HepG2 (cell line): ENCODE results near the gene CACNA1I. TPM values are rescaled to one million over a fixed set of nuclear protein-coding genes. Genes with fewer than 3 reads are reported as not detected.
"Not testable (repeated sequence)": the region's sequence is repeated elsewhere in the genome, so short reads cannot be mapped to it uniquely, and the experiment has no call there.

ENCODE experiments used
- ATAC-seq: fragments of 200-7000 bp; cut with Tn5 transposase; 3 replicates; pipeline ENCODE4 v1.9.1; 2020; ENCODE audit warnings: mild to moderate bottlenecking, moderate library complexity
- BruUV-seq: library from RNA; stranded (reverse); fragments of 400-500 nt; replicated peaks from 2 replicates; lab custom pipeline; 2021; lab: Mats Ljungman, UMichigan
- CTCF ChIA-PET: fragments of 300-600 bp; formaldehyde crosslinking; extraction: SDS; loops from one replicate; lab custom pipeline; 2021; ENCODE audit warnings: low total read pairs, inconsistent platforms, low intra/inter-chr PET ratio; lab: Yijun Ruan, JAX
- POLR2A ChIA-PET: fragments of 350-600 bp; sonication (Branson Sonifier 250); formaldehyde crosslinking; loops from one replicate; lab custom pipeline; 2020; ENCODE audit warnings: antibody characterized with exemption, inconsistent platforms; lab: Yijun Ruan, JAX
- DNase-seq: peaks from one replicate; pipeline ENCODE4 v3.0.0-alpha.2; 2015; ENCODE audit warnings: low spot score
- FAIRE-seq: peaks from 3 replicates; lab custom pipeline; 2011; peaks lifted over from hg19 to GRCh38; lab: Jason Lieb, UNC
- H2AFZ ChIP-seq: one replicate; pipeline ENCODE4 v1.6.1; 2011; ENCODE audit warnings: low read length, inconsistent platforms
- H3K27ac ChIP-seq: fragments of 300-600 bp; 3 replicates; pipeline ENCODE4 v1.8.0; 2011; ENCODE audit warnings: mixed run types, mild to moderate bottlenecking, mixed read lengths, low read length, inconsistent platforms; ENCODE audit not compliant: insufficient read depth; ENCODE audit errors: extremely low read length
- H3K27me3 ChIP-seq, 2 experiments: fragments of 200-600 bp in 1 of 2; 2 replicates in 1 of 2; 3 replicates in 1 of 2; pipeline versions ENCODE4 v1.6.0 to v1.8.0; 2011; ENCODE audit warnings: low read length in 2 of 2, mild to moderate bottlenecking in 2 of 2, moderate library complexity in 2 of 2, inconsistent platforms in 1 of 2; ENCODE audit not compliant: insufficient read depth in 2 of 2, control insufficient read depth in 1 of 2
- H3K36me3 ChIP-seq, 2 experiments: fragments of 200-600 bp in 1 of 2; replicated peaks in 1 of 2; 2 replicates in 1 of 2; 3 replicates in 1 of 2; pipeline versions ENCODE4 v1.5.1 to v1.8.0; 2011; ENCODE audit warnings: low read length in 2 of 2, inconsistent platforms in 1 of 2; ENCODE audit not compliant: insufficient read depth in 2 of 2, control insufficient read depth in 1 of 2
- H3K4me1 ChIP-seq: 2 replicates; pipeline ENCODE4 v1.5.1; 2012; ENCODE audit warnings: low read length, inconsistent platforms; ENCODE audit not compliant: insufficient read depth
- H3K4me2 ChIP-seq: 2 replicates; pipeline ENCODE4 v1.6.0; 2011; ENCODE audit warnings: low read depth, low read length, inconsistent platforms
- H3K4me3 ChIP-seq, 3 experiments: fragments of 200-600 bp in 1 of 3; sonication (generic), shearing (Covaris generic) in 1 of 3; replicated peaks in 1 of 3; 2 replicates each; pipeline ENCODE4 v1.5.1; 2011 to 2016; ENCODE audit warnings: low read length in 3 of 3, inconsistent platforms in 2 of 3, low read depth in 2 of 3, mild to moderate bottlenecking in 2 of 3, control low read depth in 1 of 3, mixed read lengths in 1 of 3; ENCODE audit not compliant: insufficient read depth in 1 of 3
- H3K79me2 ChIP-seq: one replicate; pipeline ENCODE4 v1.6.1; 2011; ENCODE audit warnings: low read length, inconsistent platforms; ENCODE audit not compliant: insufficient read depth
- H3K9ac ChIP-seq: 2 replicates; pipeline ENCODE4 v1.6.0; 2011; ENCODE audit warnings: mild to moderate bottlenecking, low read depth, low read length, inconsistent platforms; ENCODE audit not compliant: insufficient read depth
- H3K9me3 ChIP-seq: 2 replicates; pipeline ENCODE4 v1.5.1; 2012; ENCODE audit warnings: mild to moderate bottlenecking, low read length
- H4K20me1 ChIP-seq: 2 replicates; pipeline ENCODE4 v1.6.0; 2011; ENCODE audit warnings: inconsistent platforms, mild to moderate bottlenecking, low read length, moderate library complexity; ENCODE audit not compliant: insufficient read depth
- AKAP8 ChIP-seq: sonication (generic); formaldehyde crosslinking; IDR thresholded peaks from 2 replicates; pipeline ENCODE4 v1.5.1; 2020; ENCODE audit warnings: mild to moderate bottlenecking, missing genetic modification reagents
- FLYWCH1 ChIP-seq: sonication (generic); formaldehyde crosslinking; IDR thresholded peaks from 2 replicates; pipeline ENCODE4 v1.8.1; 2023; ENCODE audit warnings: mild to moderate bottlenecking, missing genetic modification reagents
- FOXC1 ChIP-seq: sonication (generic); formaldehyde crosslinking; IDR thresholded peaks from 2 replicates; pipeline ENCODE4 v1.8.0; 2022; ENCODE audit warnings: mild to moderate bottlenecking, missing genetic modification reagents, borderline replicate concordance
- MAZ ChIP-seq, 2 experiments: sonication (generic) in 1 of 2; formaldehyde crosslinking in 1 of 2; IDR thresholded peaks; 2 replicates each; pipeline versions ENCODE4 v1.5.0 to v1.6.1; 2012 to 2020; ENCODE audit warnings: low read depth in 2 of 2, mild to moderate bottlenecking in 2 of 2, borderline replicate concordance in 1 of 2, improper control_type of control experiment in 1 of 2, low read length in 1 of 2, missing genetic modification reagents in 1 of 2, moderate library complexity in 1 of 2
- PAF1 ChIP-seq: IDR thresholded peaks from 2 replicates; pipeline ENCODE4 v1.6.1; 2016; ENCODE audit warnings: missing genetic modification reagents, missing compliant biosample characterization
- PRMT3 ChIP-seq: sonication (generic); formaldehyde crosslinking; IDR thresholded peaks from 2 replicates; pipeline ENCODE4 v1.8.1; 2022; ENCODE audit warnings: low read depth, mild to moderate bottlenecking, moderate library complexity, missing genetic modification reagents, borderline replicate concordance
- SP4 ChIP-seq: sonication (generic); formaldehyde crosslinking; IDR thresholded peaks from 2 replicates; pipeline ENCODE4 v1.8.1; 2023; ENCODE audit warnings: mild to moderate bottlenecking, missing genetic modification reagents
- SRF ChIP-seq: IDR thresholded peaks from 2 replicates; pipeline ENCODE4 v1.6.1; 2011; ENCODE audit warnings: mild to moderate bottlenecking, low read depth, low read length, moderate library complexity
- ZBTB38 ChIP-seq: sonication (generic); formaldehyde crosslinking; IDR thresholded peaks from 2 replicates; pipeline ENCODE4 v1.5.1; 2020; ENCODE audit warnings: mild to moderate bottlenecking, missing genetic modification reagents
- ZBTB7A ChIP-seq: sonication (generic); formaldehyde crosslinking; IDR thresholded peaks from 2 replicates; pipeline ENCODE4 v1.8.0; 2022; ENCODE audit warnings: mild to moderate bottlenecking, missing genetic modification reagents
- ZNF782 ChIP-seq: sonication (generic); formaldehyde crosslinking; IDR thresholded peaks from 2 replicates; pipeline ENCODE4 v1.4.0; 2020; ENCODE audit warnings: missing genetic modification reagents, mild to moderate bottlenecking, borderline replicate concordance
- WGBS: methylation state at CpG from one replicate; pipeline ENCODE4 v1.1.6; 2017; ENCODE audit warnings: low lambda C conversion rate; 5-methylcytosine and 5-hydroxymethylcytosine counted together
- in situ Hi-C: cut with HindIII; loops from 2 replicates; pipeline ENCODE4 v1.10.0; 2017; ENCODE audit warnings: low pct_unique_long_range_greater_than_20kb; ENCODE audit not compliant: extremely low pct_ligation_motif_present
- intact Hi-C: fragments of 100-400 bp; cut with micrococcal nuclease; formaldehyde crosslinking; loops from one replicate; pipeline ENCODE4 v1.10.0; 2022; ENCODE audit not compliant: unreplicated experiment
- polyA plus RNA-seq, 8 experiments: library from polyadenylated mRNA; depleted of rRNA in 3 of 8; stranded (reverse) in 7 of 8; unstranded in 1 of 8; fragments of >200 nt; fragmentation: Illumina TruSeq in 4 of 8; extraction: Trizol in 4 of 8; gene quantifications; 2 replicates each; pipeline versions ENCODE4 v1.2.1 to v1.2.3, GENCODE V29; 2011 to 2016; ENCODE audit warnings: low read depth in 4 of 8, missing spikeins in 1 of 8, mixed read lengths in 1 of 8; ENCODE audit not compliant: insufficient read depth in 1 of 8
- total RNA-seq, 5 experiments: library from RNA; depleted of rRNA; stranded (reverse); fragments of >200 nt; fragmentation: Illumina TruSeq; extraction: Trizol; gene quantifications; 2 replicates each; pipeline ENCODE4 v1.2.3, GENCODE V29; 2016; ENCODE audit warnings: low read depth in 1 of 5
- TF ChIP-seq, protein P1 (sequence below): sonication (generic); formaldehyde crosslinking; IDR thresholded peaks from 2 replicates; pipeline ENCODE4 v1.8.1; 2023; ENCODE audit warnings: mild to moderate bottlenecking, missing genetic modification reagents

Gene CACNA1I
- total and polyA plus RNA-seq, 2 of the 13 experiments (the other 11 are each of a cell fraction or from before 2014, with no cell fraction given), result not detected

DNA sequence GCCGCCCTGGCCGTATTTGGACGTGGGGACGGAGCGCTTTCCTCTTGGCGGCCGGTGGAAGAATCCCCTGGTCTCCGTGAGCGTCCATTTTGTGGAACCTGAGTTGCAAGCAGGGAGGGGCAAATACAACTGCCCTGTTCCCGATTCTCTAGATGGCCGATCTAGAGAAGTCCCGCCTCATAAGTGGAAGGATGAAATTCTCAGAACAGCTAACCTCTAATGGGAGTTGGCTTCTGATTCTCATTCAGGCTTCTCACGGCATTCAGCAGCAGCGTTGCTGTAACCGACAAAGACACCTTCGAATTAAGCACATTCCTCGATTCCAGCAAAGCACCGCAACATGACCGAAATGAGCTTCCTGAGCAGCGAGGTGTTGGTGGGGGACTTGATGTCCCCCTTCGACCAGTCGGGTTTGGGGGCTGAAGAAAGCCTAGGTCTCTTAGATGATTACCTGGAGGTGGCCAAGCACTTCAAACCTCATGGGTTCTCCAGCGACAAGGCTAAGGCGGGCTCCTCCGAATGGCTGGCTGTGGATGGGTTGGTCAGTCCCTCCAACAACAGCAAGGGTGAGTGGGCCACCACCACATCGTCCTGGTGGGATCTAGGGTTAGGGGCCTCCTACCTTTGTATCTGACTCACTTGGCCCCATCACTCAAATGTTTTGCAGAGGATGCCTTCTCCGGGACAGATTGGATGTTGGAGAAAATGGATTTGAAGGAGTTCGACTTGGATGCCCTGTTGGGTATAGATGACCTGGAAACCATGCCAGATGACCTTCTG, 49.3 kb upstream of the CACNA1I start:
- BruUV-seq, CTCF ChIA-PET: not testable (repeated sequence)
- peaks cover 40% of the 10 kb centered on the region for H3K79me2 ChIP-seq

More for the DNA sequence above, 49.3 kb upstream of the CACNA1I start:
- TF ChIP-seq PRMT3 (0 out of 2 replicates have a peak, but pooled peaks have one; percentile 12), FOXC1 (CRISPR knock-in tag) (0 out of 2 replicates have a peak, but pooled peaks have one; percentile 5), MAZ (CRISPR knock-in tag; IDR thresholded peaks at IDR 0.05; ENCODE audit: low read depth) (0 out of 2 replicates have a peak, but pooled peaks have one; percentile 20), ZBTB38 (0 out of 2 replicates have a peak, but pooled peaks have one; percentile 16), ZNF782 (CRISPR knock-in tag) (0 out of 2 replicates have a peak, but pooled peaks have one; percentile 5), AKAP8 (CRISPR knock-in tag) (peak; percentile 67; the same call in 1 of the 2 replicates), ZBTB7A (CRISPR knock-in tag) (peak; percentile 10; the same call in 1 of the 2 replicates), SP4 (CRISPR knock-in tag) (peak; percentile 51; the same call in 1 of the 2 replicates), PAF1 (CRISPR knock-in tag) (0 out of 2 replicates have a peak, but pooled peaks have one; percentile 75), SRF (peak; percentile 58; the same call in 1 of the 2 replicates), FLYWCH1 (0 out of 2 replicates have a peak, but pooled peaks have one; percentile 28)
- H2AFZ ChIP-seq; H3K27me3 ChIP-seq; in situ Hi-C loops; FAIRE-seq; DNase-seq; H3K9me3 ChIP-seq; ATAC-seq; TF ChIP-seq MAZ (IDR thresholded peaks at IDR 0.05; ENCODE audit: borderline replicate concordance, low read depth, low read length): not testable (repeated sequence)
- TF ChIP-seq, protein P1, sequence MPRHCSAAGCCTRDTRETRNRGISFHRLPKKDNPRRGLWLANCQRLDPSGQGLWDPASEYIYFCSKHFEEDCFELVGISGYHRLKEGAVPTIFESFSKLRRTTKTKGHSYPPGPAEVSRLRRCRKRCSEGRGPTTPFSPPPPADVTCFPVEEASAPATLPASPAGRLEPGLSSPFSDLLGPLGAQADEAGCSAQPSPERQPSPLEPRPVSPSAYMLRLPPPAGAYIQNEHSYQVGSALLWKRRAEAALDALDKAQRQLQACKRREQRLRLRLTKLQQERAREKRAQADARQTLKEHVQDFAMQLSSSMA (CRISPR knock-in tag), result peak; percentile 34; the same call in 1 of the 2 replicates
- Histone ChIP-seq H3K27ac (peak overlapping the region; percentile 100), H3K36me3 (peaks cover 17 to 28% of the 10 kb centered on the region in 2 experiments; a peak in 4 of 5 replicates), H3K4me2 (peak overlapping the region; percentile 96), H3K9ac (peak overlapping the region; percentile 100), H4K20me1 (peaks cover 44% of the 10 kb centered on the region), H3K4me1 (peaks cover 56% of the 10 kb centered on the region), H3K4me3 (peak overlapping the region; percentile 98 to 100 (median 100))
- intact Hi-C loops, result loop anchor here (2.0 kb wide), 1 partner anchor 18 kb away; the partner anchor contains the start of gene MIEF1
- POLR2A ChIA-PET, result interaction anchor here (1.7 to 3.0 kb wide), 4 partner anchors 9 to 202 kb away, joined by 25 to 118 read pairs (median 58); partner anchors contain the start of genes MIEF1, RPL3 and RPS19BP1
- 10% methylated on average over 7 of the region's 28 CpGs for WGBS
